Smooth muscle cell (in vitro differentiated cells): ENCODE results near the gene TRRAP. TPM values are rescaled to one million over a fixed set of nuclear protein-coding genes. Genes with fewer than 3 reads are reported as not detected.

ENCODE experiments used
- DNase-seq: peaks from one replicate; lab custom pipeline; 2025; ENCODE audit not compliant: unreplicated experiment; lab: John Stamatoyannopoulos, UW
- H2AFZ ChIP-seq: fragments of 200-600 bp; sonication (generic); 2 replicates; pipeline ENCODE4 v1.6.0; 2016; ENCODE audit warnings: antibody characterized with exemption, low read depth, mild to moderate bottlenecking
- H3F3A ChIP-seq: fragments of 200-600 bp; sonication (generic); 2 replicates; pipeline ENCODE4 v1.6.0; 2017; ENCODE audit warnings: antibody characterized with exemption, low read depth
- H3K27ac ChIP-seq: fragments of 200-600 bp; sonication (generic); 2 replicates; pipeline ENCODE4 v1.5.1; 2016; ENCODE audit warnings: low read depth, mild to moderate bottlenecking
- H3K27me3 ChIP-seq: fragments of 200-600 bp; sonication (generic); 2 replicates; pipeline ENCODE4 v1.6.1; 2016; ENCODE audit warnings: low read depth, mild to moderate bottlenecking
- H3K36me3 ChIP-seq: fragments of 200-600 bp; sonication (generic); 2 replicates; pipeline ENCODE4 v1.5.1; 2016; ENCODE audit warnings: low read depth
- H3K4me1 ChIP-seq: fragments of 200-600 bp; sonication (generic); 2 replicates; pipeline ENCODE4 v1.5.1; 2016; ENCODE audit warnings: low read depth
- H3K4me2 ChIP-seq: fragments of 200-600 bp; sonication (generic); 2 replicates; pipeline ENCODE4 v1.6.0; 2016; ENCODE audit warnings: mild to moderate bottlenecking
- H3K4me3 ChIP-seq: fragments of 200-600 bp; sonication (generic); 2 replicates; pipeline ENCODE4 v1.5.1; 2016; ENCODE audit warnings: mild to moderate bottlenecking
- H3K79me2 ChIP-seq: fragments of 200-600 bp; sonication (generic); 2 replicates; pipeline ENCODE4 v1.6.0; 2016; ENCODE audit warnings: low read depth, mild to moderate bottlenecking
- H3K9ac ChIP-seq: fragments of 200-600 bp; sonication (generic); 2 replicates; pipeline ENCODE4 v1.6.0; 2016; ENCODE audit warnings: low read depth
- H3K9me3 ChIP-seq: fragments of 200-600 bp; sonication (generic); replicated peaks from 2 replicates; pipeline ENCODE4 v1.5.1; 2016; ENCODE audit warnings: low read depth
- H4K20me1 ChIP-seq: fragments of 200-600 bp; sonication (generic); 2 replicates; pipeline ENCODE4 v1.6.0; 2016; ENCODE audit warnings: low read depth
- whole genome bisulfite sequencing: methylation state at CpG from one replicate; pipeline ENCODE4 v1.1.7; 2016; ENCODE audit warnings: low lambda C conversion rate; 5-methylcytosine and 5-hydroxymethylcytosine counted together
- polyA plus RNA-seq: library from polyadenylated mRNA; unstranded; fragments of >200 nt; fragmentation: Nextera tagmentation; extraction: Ambion mirVana; gene quantifications from 2 replicates; pipeline ENCODE4 v1.2.1, GENCODE V29; 2016
- total RNA-seq: library from RNA; depleted of rRNA; stranded (reverse); fragments of >200 nt; gene quantifications from 2 replicates; pipeline ENCODE4 v1.2.3, GENCODE V29; 2014
- TF ChIP-seq, protein P1 (sequence below): fragments of 200-600 bp; sonication (generic); IDR thresholded peaks from 2 replicates; pipeline ENCODE4 v1.5.1; 2017; ENCODE audit warnings: borderline replicate concordance, mild to moderate bottlenecking, antibody characterized with exemption; ENCODE audit not compliant: insufficient read depth, poor library complexity, severe bottlenecking

Gene TRRAP
- total and polyA plus RNA-seq, 2 experiments from 2014 or later = 3.9 to 24.8 TPM

GRCh38 chr7:99013266-99014112 lies 135.2 kb downstream of the TRRAP start:
- H3K79me2 ChIP-seq = no peaks in the 10 kb centered on the region
- TF ChIP-seq, protein P1, sequence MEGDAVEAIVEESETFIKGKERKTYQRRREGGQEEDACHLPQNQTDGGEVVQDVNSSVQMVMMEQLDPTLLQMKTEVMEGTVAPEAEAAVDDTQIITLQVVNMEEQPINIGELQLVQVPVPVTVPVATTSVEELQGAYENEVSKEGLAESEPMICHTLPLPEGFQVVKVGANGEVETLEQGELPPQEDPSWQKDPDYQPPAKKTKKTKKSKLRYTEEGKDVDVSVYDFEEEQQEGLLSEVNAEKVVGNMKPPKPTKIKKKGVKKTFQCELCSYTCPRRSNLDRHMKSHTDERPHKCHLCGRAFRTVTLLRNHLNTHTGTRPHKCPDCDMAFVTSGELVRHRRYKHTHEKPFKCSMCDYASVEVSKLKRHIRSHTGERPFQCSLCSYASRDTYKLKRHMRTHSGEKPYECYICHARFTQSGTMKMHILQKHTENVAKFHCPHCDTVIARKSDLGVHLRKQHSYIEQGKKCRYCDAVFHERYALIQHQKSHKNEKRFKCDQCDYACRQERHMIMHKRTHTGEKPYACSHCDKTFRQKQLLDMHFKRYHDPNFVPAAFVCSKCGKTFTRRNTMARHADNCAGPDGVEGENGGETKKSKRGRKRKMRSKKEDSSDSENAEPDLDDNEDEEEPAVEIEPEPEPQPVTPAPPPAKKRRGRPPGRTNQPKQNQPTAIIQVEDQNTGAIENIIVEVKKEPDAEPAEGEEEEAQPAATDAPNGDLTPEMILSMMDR = no peak
- H3K9ac ChIP-seq = no peak overlapping the region
- WGBS = 97% methylated on average over 25 of the region's 25 CpGs
- H3K4me3 ChIP-seq = no peak overlapping the region
- H4K20me1 ChIP-seq = peaks cover 2% of the 10 kb centered on the region
- no peak for DNase-seq
- H3K36me3 ChIP-seq = peaks cover 27% of the 10 kb centered on the region
- H3K4me2 ChIP-seq = no peak overlapping the region
- no peaks in the 10 kb centered on the region for H3F3A ChIP-seq
- no peaks in the 10 kb centered on the region for H3K27me3 ChIP-seq
- H3K9me3 ChIP-seq = no peaks in the 10 kb centered on the region
- H2AFZ ChIP-seq = no peak overlapping the region
- no peak overlapping the region for H3K27ac ChIP-seq
- no peaks in the 10 kb centered on the region for H3K4me1 ChIP-seq

- Histone ChIP-seq H3K4me1 (no peaks in the 10 kb centered on the region), H3K79me2 (no peaks in the 10 kb centered on the region), H3K36me3 (peaks cover 24% of the 10 kb centered on the region), H2AFZ (no peak overlapping the region), H3F3A (no peaks in the 10 kb centered on the region), H3K27me3 (no peaks in the 10 kb centered on the region), H3K9me3 (no peaks in the 10 kb centered on the region), H4K20me1 (peaks cover 6% of the 10 kb centered on the region), H3K9ac (no peak overlapping the region), H3K4me3 (no peak overlapping the region), H3K4me2 (no peak overlapping the region), H3K27ac (no peak overlapping the region)
- TF ChIP-seq, protein P1 = no peak
- no peak for DNase-seq
- WGBS = 97% methylated on average over 18 of the region's 18 CpGs
These were observed 136.0 kb downstream of the TRRAP start for GRCh38 chr7:99014113-99014985.

- H3K9me3 ChIP-seq = no peaks in the 10 kb centered on the region
- WGBS = 98% methylated on average over 8 of the region's 8 CpGs
- TF ChIP-seq, protein P1 = no peak
These were observed 137.9 kb downstream of the TRRAP start for GRCh38 chr7:99016196-99016595.

More at GRCh38 chr7:99016196-99016595, 137.9 kb downstream of the TRRAP start:
- Histone ChIP-seq H3K36me3 (peaks cover 19% of the 10 kb centered on the region), H3K79me2 (no peaks in the 10 kb centered on the region), H3K9ac (no peak overlapping the region), H2AFZ (no peak overlapping the region), H3K4me1 (no peaks in the 10 kb centered on the region), H4K20me1 (peaks cover 6% of the 10 kb centered on the region), H3F3A (no peaks in the 10 kb centered on the region), H3K27me3 (no peaks in the 10 kb centered on the region), H3K4me2 (no peak overlapping the region), H3K27ac (no peak overlapping the region), H3K4me3 (no peak overlapping the region)
- DNase-seq = no peak
